Neural cell (in vitro differentiated cells): ENCODE measurements around the gene CACNA1C.

Experiments
- CTCF ChIP-seq: fragments of 450-650 bp; IDR thresholded peaks from 2 replicates; pipeline ENCODE4 v1.5.1; 2014; ENCODE audit warnings: antibody characterized with exemption, mild to moderate bottlenecking, moderate library complexity; ENCODE audit not compliant: poor library complexity, severe bottlenecking
- EP300 ChIP-seq: fragments of 450-650 bp; conservative IDR thresholded peaks from 2 replicates; pipeline ENCODE4 v1.6.1; 2014; ENCODE audit warnings: antibody characterized with exemption, mild to moderate bottlenecking, moderate library complexity; ENCODE audit not compliant: poor library complexity, severe bottlenecking
- EZH2 ChIP-seq: fragments of 200-600, 300-800 bp; shearing (Covaris generic), sonication (generic); IDR thresholded peaks from 2 replicates; pipeline ENCODE4 v1.6.1; 2014; ENCODE audit warnings: antibody characterized with exemption, low read length, borderline replicate concordance, mild to moderate bottlenecking; ENCODE audit not compliant: insufficient read depth, poor library complexity, severe bottlenecking
- MXI1 ChIP-seq: fragments of 450-650 bp; conservative IDR thresholded peaks from 2 replicates; pipeline ENCODE4 v1.6.1; 2014; ENCODE audit warnings: antibody characterized with exemption, mild to moderate bottlenecking; ENCODE audit not compliant: poor library complexity, severe bottlenecking
- POLR2AphosphoS5 ChIP-seq: IDR thresholded peaks from 2 replicates; pipeline ENCODE4 v1.6.1; 2012
- RAD21 ChIP-seq: fragments of 450-650 bp; conservative IDR thresholded peaks from 2 replicates; pipeline ENCODE4 v1.6.1; 2014; ENCODE audit warnings: antibody characterized with exemption, mild to moderate bottlenecking, moderate library complexity
- REST ChIP-seq: IDR thresholded peaks from 2 replicates; pipeline ENCODE4 v1.6.1; 2012; ENCODE audit warnings: borderline replicate concordance
- SMC3 ChIP-seq: fragments of 450-650 bp; conservative IDR thresholded peaks from 2 replicates; pipeline ENCODE4 v1.6.1; 2014; ENCODE audit warnings: antibody characterized with exemption, mild to moderate bottlenecking, moderate library complexity; ENCODE audit not compliant: poor library complexity
- TAF1 ChIP-seq: IDR thresholded peaks from 2 replicates; pipeline ENCODE4 v1.6.1; 2012; ENCODE audit warnings: low read depth

DNA sequence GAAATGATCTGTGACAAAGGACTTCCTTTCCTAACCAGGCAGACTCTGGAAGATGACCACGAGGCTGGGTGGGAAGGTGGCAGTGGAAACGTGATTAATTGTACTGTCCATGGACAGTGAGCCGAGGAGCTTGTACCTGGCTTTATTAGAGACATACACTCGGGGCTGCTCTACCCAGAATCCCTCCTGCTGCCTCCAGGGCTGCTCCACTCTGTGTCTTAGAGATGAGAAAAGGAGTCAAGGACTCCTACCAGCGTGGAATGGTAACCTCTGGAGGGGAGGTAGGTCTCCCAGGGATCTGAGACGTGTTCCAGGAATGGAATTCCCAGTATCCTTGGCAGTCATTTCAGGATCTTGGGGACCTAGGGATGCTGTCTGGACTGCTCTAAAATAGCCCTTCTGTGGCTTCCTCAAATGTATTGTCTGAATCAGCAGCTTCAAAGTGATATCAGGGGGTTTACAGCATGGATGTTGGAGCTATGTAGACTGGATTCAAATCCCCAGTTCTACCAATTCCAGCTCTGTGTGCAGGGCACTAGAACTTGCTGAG is 237.8 kb downstream of the CACNA1C start:
- TF ChIP-seq POLR2AphosphoS5 (no peak), CTCF (no peak), MXI1 (no peak), EZH2 (no peak), RAD21 (no peak), EP300 (no peak), REST (no peak), TAF1 (no peak), SMC3 (no peak)
